SK-N-SH (cell line): ENCODE results near the gene RNF151. TPM values are rescaled to one million over a fixed set of nuclear protein-coding genes. Genes with fewer than 3 reads are reported as not detected.
A peak's percentile ranks its signal among the peaks of the same experiment; 100 is the strongest.

ENCODE experiments used
- CTCF ChIA-PET: fragments of 300-600, 350-600 bp; formaldehyde crosslinking; extraction: SDS; loops from one replicate; lab custom pipeline; 2021; lab: Yijun Ruan, JAX
- POLR2A ChIA-PET: fragments of 350-600 bp; sonication (Branson Sonifier 250); formaldehyde crosslinking; extraction: SDS; loops from one replicate; lab custom pipeline; 2020; ENCODE audit warnings: antibody characterized with exemption, inconsistent platforms; lab: Yijun Ruan, JAX
- DNase-seq: peaks from one replicate; pipeline ENCODE4 v3.0.0; 2012
- H2AFZ ChIP-seq: fragments of 200-600 bp; sonication (generic); 2 replicates; pipeline ENCODE4 v1.8.1; 2016; ENCODE audit warnings: antibody characterized with exemption, mild to moderate bottlenecking, low read depth
- H3F3A ChIP-seq: fragments of 200-600 bp; sonication (generic); replicated peaks from 2 replicates; pipeline ENCODE3; 2016; ENCODE audit warnings: antibody characterized with exemption, mild to moderate bottlenecking; ENCODE audit not compliant: insufficient read depth
- H3K27ac ChIP-seq, 2 experiments: fragments of 200-500 bp in 1 of 2; fragments of 200-600 bp in 1 of 2; sonication (Bioruptor generic) in 1 of 2; sonication (generic), shearing (Covaris generic) in 1 of 2; 2 replicates each; pipeline versions ENCODE4 v1.5.1 to v1.6.1; 2014 to 2016; ENCODE audit warnings: low read depth in 2 of 2, inconsistent platforms in 1 of 2, low read length in 1 of 2, mild to moderate bottlenecking in 1 of 2, mixed read lengths in 1 of 2
- H3K27me3 ChIP-seq: fragments of 200-600 bp; sonication (generic), shearing (Covaris generic); 2 replicates; pipeline ENCODE4 v1.6.1; 2016; ENCODE audit warnings: mixed run types; ENCODE audit not compliant: insufficient read depth
- H3K36me3 ChIP-seq, 2 experiments: fragments of 200-500 bp in 1 of 2; fragments of 200-600 bp in 1 of 2; sonication (Bioruptor generic) in 1 of 2; sonication (generic) in 1 of 2; replicated peaks in 1 of 2; 2 replicates each; pipeline versions ENCODE3 to v1.5.1; 2014 to 2016; ENCODE audit warnings: low read length in 1 of 2, mild to moderate bottlenecking in 1 of 2; ENCODE audit not compliant: insufficient read depth in 2 of 2, control insufficient read depth in 1 of 2
- H3K4me1 ChIP-seq, 2 experiments: fragments of 200-500 bp in 1 of 2; fragments of 200-600 bp in 1 of 2; sonication (Bioruptor generic) in 1 of 2; sonication (generic), shearing (Covaris generic) in 1 of 2; 2 replicates each; pipeline versions ENCODE4 v1.5.1 to v1.6.1; 2014 to 2016; ENCODE audit warnings: low read depth in 1 of 2, low read length in 1 of 2, mixed run types in 1 of 2; ENCODE audit not compliant: insufficient read depth in 2 of 2, control insufficient read depth in 1 of 2
- H3K4me2 ChIP-seq: fragments of 200-600 bp; sonication (generic), shearing (Covaris generic); 2 replicates; pipeline ENCODE4 v1.6.1; 2017; ENCODE audit warnings: mixed run types
- H3K4me3 ChIP-seq, 2 experiments: fragments of 200-500 bp in 1 of 2; fragments of 200-600 bp in 1 of 2; sonication (Bioruptor generic) in 1 of 2; sonication (generic), shearing (Covaris generic) in 1 of 2; 2 replicates each; pipeline versions ENCODE4 v1.5.1 to v1.8.1; 2014 to 2016; ENCODE audit warnings: low read depth in 2 of 2, inconsistent platforms in 1 of 2, low read length in 1 of 2, mild to moderate bottlenecking in 1 of 2, mixed read lengths in 1 of 2, moderate library complexity in 1 of 2
- H3K79me2 ChIP-seq: fragments of 200-600 bp; sonication (generic); 2 replicates; pipeline ENCODE4 v1.8.1; 2017; ENCODE audit warnings: mild to moderate bottlenecking; ENCODE audit not compliant: insufficient read depth
- H3K9ac ChIP-seq: fragments of 200-600 bp; sonication (generic); 2 replicates; pipeline ENCODE4 v1.6.1; 2017; ENCODE audit warnings: mixed run types
- H3K9me2 ChIP-seq: fragments of 200-600 bp; sonication (generic); 2 replicates; pipeline ENCODE4 v1.6.1; 2017; ENCODE audit warnings: mixed run types
- H3K9me3 ChIP-seq: fragments of 200-600 bp; sonication (generic); 2 replicates; pipeline ENCODE4 v1.6.1; 2017; ENCODE audit warnings: mixed run types, mild to moderate bottlenecking, moderate library complexity
- H4K20me1 ChIP-seq: fragments of 200-600 bp; sonication (generic); 2 replicates; pipeline ENCODE4 v1.6.1; 2017; ENCODE audit warnings: mild to moderate bottlenecking, mixed run types; ENCODE audit not compliant: insufficient read depth
- CHD2 ChIP-seq: fragments of 150-350 bp; IDR thresholded peaks from 2 replicates; pipeline ENCODE4 v1.6.1; 2018; ENCODE audit warnings: low read length; ENCODE audit not compliant: partially characterized antibody
- FOSL2 ChIP-seq: IDR thresholded peaks from 2 replicates; pipeline ENCODE4 v1.4.0; 2012; ENCODE audit warnings: low read depth, mild to moderate bottlenecking, moderate library complexity, borderline replicate concordance
- NRF1 ChIP-seq: IDR thresholded peaks from 2 replicates; pipeline ENCODE4 v1.6.1; 2012; ENCODE audit warnings: low read depth, mild to moderate bottlenecking, low read length
- WGBS: methylation state at CpG from one replicate; pipeline ENCODE4 v1.1.6; 2017; ENCODE audit warnings: low lambda C conversion rate; 5-methylcytosine and 5-hydroxymethylcytosine counted together
- polyA plus RNA-seq, 3 experiments: library from polyadenylated mRNA; depleted of rRNA; stranded (reverse); fragments of >200 nt; gene quantifications; 2 replicates each; pipeline ENCODE4 v1.2.3, GENCODE V29; 2012
- TF ChIP-seq, protein P1 (sequence below): fragments of 200-600 bp; sonication (generic); IDR thresholded peaks from 2 replicates; pipeline ENCODE4 v1.6.1; 2017; ENCODE audit warnings: antibody characterized with exemption, mild to moderate bottlenecking, moderate library complexity
- TF ChIP-seq, protein P2 (sequence below): fragments of 150-350 bp; IDR thresholded peaks from 2 replicates; pipeline ENCODE4 v1.6.1; 2017; ENCODE audit warnings: antibody characterized with exemption, low read length, low read depth, borderline replicate concordance

Gene RNF151
- polyA plus RNA-seq, 1 of the 3 experiments (the other 2 are of a cell fraction): 0.07 TPM

DNA sequence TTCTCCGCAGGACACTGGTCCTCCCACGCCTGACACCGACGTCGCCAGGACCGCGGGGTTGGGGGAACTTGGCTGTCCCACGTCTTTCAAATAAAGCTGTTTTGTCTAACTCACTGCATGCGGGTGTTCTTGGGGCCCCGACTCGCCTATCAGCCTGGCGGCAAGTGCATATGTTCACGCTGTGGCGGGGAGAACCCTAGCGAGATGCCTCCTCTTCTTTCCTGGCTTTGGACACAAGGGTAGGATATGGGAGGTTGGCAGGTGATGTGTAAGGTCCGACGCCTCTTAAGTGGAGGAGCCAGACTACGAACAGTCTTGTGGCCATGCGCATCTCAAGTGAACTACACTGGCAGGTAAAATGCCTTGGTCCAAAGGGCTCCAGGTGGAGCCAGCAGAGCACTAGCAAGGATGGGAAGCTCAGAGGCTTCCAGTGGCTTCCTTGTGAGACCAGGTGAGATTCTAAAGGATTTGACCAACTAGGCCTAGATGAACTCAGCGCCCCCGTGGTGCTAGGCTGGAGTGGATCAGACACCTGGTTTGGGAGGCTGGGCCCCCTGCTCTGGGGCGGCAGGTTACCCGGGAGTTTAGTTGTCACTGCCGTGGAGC lies 1.2 kb upstream of the RNF151 start:
- Histone ChIP-seq H3K9me2 (no peaks in the 10 kb centered on the region), H3K79me2 (peaks cover 61% of the 10 kb centered on the region), H3F3A (peaks cover 33% of the 10 kb centered on the region), H3K4me1 (peaks cover 0 to 38% of the 10 kb centered on the region in 2 experiments; a peak in 1 of 4 replicates), H3K27ac (peak overlapping the region; percentile 76 to 90; a peak in 3 of 4 replicates), H3K4me2 (peak overlapping the region; percentile 98), H2AFZ (no peak overlapping the region), H3K27me3 (no peaks in the 10 kb centered on the region), H3K9me3 (no peaks in the 10 kb centered on the region), H3K36me3 (peaks cover 19 to 24% of the 10 kb centered on the region in 2 experiments), H3K4me3 (peak overlapping the region; percentile 86 to 98), H3K9ac (peak overlapping the region; percentile 92), H4K20me1 (peaks cover 37% of the 10 kb centered on the region)
- 15% methylated on average over 20 of the region's 24 CpGs for WGBS
- peak; percentile 7 for TF ChIP-seq CHD2
- TF ChIP-seq, protein P1, sequence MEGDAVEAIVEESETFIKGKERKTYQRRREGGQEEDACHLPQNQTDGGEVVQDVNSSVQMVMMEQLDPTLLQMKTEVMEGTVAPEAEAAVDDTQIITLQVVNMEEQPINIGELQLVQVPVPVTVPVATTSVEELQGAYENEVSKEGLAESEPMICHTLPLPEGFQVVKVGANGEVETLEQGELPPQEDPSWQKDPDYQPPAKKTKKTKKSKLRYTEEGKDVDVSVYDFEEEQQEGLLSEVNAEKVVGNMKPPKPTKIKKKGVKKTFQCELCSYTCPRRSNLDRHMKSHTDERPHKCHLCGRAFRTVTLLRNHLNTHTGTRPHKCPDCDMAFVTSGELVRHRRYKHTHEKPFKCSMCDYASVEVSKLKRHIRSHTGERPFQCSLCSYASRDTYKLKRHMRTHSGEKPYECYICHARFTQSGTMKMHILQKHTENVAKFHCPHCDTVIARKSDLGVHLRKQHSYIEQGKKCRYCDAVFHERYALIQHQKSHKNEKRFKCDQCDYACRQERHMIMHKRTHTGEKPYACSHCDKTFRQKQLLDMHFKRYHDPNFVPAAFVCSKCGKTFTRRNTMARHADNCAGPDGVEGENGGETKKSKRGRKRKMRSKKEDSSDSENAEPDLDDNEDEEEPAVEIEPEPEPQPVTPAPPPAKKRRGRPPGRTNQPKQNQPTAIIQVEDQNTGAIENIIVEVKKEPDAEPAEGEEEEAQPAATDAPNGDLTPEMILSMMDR: no peak
- ChIA-PET CTCF (interaction anchor here (0.9 to 2.8 kb wide), 6 partner anchors 9 to 188 kb away, joined by 3 to 12 read pairs (median 4); no protein-coding TSS in a partner anchor), POLR2A (interaction anchor here (0.6 to 2.0 kb wide), 27 partner anchors 10 to 545 kb away, joined by 3 to 17 read pairs (median 5); partner anchors contain the start of genes GFER, MSRB1, NOXO1 and NUBP2)
- DNase-seq: no peak

DNA sequence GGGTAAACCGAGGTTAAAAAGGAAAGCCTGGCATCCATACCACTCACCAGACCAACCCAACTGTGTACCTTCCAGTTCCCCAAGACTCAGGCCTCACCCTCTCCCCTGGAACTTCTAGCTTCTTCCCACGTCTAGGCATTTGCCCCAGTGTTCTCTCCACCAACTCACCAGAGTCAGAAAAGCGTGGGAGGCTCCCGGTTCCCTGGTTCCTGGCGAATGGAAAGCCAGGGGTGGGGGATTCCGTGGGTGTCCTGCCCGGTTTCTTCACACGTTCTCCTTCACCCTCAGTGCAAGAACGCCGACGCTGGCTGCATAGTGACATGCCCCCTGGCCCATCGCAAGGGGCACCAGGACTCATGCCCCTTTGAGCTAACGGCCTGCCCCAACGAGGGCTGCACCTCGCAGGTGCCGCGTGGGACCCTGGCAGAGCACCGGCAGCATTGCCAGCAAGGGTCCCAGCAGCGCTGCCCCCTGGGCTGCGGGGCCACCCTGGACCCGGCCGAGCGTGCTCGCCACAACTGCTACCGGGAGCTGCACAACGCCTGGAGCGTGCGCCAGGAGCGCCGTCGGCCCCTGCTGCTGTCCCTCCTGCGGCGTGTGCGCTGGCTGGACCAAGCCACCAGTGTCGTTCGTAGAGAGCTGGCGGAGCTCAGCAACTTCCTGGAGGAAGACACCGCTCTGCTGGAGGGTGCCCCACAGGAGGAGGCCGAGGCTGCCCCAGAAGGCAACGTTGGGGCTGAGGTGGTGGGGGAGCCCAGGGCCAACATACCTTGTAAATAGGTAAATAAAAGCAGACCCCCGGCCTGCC lies 1.7 kb downstream of the RNF151 start:
- POLR2A ChIA-PET: no interaction called here
- H3K9me2 ChIP-seq: no peaks in the 10 kb centered on the region
- peaks cover 12% of the 10 kb centered on the region for H3F3A ChIP-seq
- H3K9ac ChIP-seq: no peak overlapping the region
- peaks cover 5% of the 10 kb centered on the region in 2 experiments for H3K36me3 ChIP-seq
- H3K4me3 ChIP-seq: no peak overlapping the region
- H3K27me3 ChIP-seq: no peaks in the 10 kb centered on the region
- no peak for DNase-seq
- WGBS: 89% methylated on average over 39 of the region's 41 CpGs
- H3K79me2 ChIP-seq: peaks cover 55% of the 10 kb centered on the region
- TF ChIP-seq, protein P2, sequence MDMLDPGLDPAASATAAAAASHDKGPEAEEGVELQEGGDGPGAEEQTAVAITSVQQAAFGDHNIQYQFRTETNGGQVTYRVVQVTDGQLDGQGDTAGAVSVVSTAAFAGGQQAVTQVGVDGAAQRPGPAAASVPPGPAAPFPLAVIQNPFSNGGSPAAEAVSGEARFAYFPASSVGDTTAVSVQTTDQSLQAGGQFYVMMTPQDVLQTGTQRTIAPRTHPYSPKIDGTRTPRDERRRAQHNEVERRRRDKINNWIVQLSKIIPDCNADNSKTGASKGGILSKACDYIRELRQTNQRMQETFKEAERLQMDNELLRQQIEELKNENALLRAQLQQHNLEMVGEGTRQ: no peak
- TF ChIP-seq NRF1 (no peak), FOSL2 (no peak)
- CTCF ChIA-PET: interaction anchor here (1.1 to 2.4 kb wide), 2 partner anchors 15 to 36 kb away, joined by 4 to 5 read pairs; partner anchors contain the start of gene GFER
- H4K20me1 ChIP-seq: peaks cover 9% of the 10 kb centered on the region
- H2AFZ ChIP-seq: no peak overlapping the region
- no peak overlapping the region for H3K4me2 ChIP-seq
- H3K27ac ChIP-seq: no peak overlapping the region
- peaks cover 0 to 22% of the 10 kb centered on the region in 2 experiments; a peak in 1 of 4 replicates for H3K4me1 ChIP-seq
- H3K9me3 ChIP-seq: no peaks in the 10 kb centered on the region
